SIG-M5 (cell line): Measurements from ENCODE around the gene SLC30A3.

Experiments used
- DNase-seq: peaks from one replicate; lab custom pipeline; 2025; lab: John Stamatoyannopoulos, UW

SLC30A3 gene

GRCh38 chr2:27261241-27261925, 1.5 kb downstream of the SLC30A3 start:
- DNase-seq = no peak

GRCh38 chr2:27258051-27258450, 4.8 kb downstream of the SLC30A3 start:
- no peak for DNase-seq

GRCh38 chr2:27256855-27257454, 5.9 kb downstream of the SLC30A3 start:
- no peak for DNase-seq

GRCh38 chr2:27255660-27256059, 7.2 kb downstream of the SLC30A3 start:
- no peak for DNase-seq

GRCh38 chr2:27255187-27255586, 7.7 kb downstream of the SLC30A3 start:
- DNase-seq = no peak

- no peak for DNase-seq
Observed at GRCh38 chr2:27251766-27252165, 11.1 kb downstream of the SLC30A3 start.

- DNase-seq = no peak
Observed at GRCh38 chr2:27250652-27251379, 12.0 kb downstream of the SLC30A3 start.

GRCh38 chr2:27249891-27250651, 12.8 kb downstream of the SLC30A3 start:
- DNase-seq = no peak

- DNase-seq = no peak
Observed at GRCh38 chr2:27249159-27249890, 13.5 kb downstream of the SLC30A3 start.

- DNase-seq = no peak
Observed at GRCh38 chr2:27247893-27248292, 15.0 kb downstream of the SLC30A3 start.

- DNase-seq = no peak
Observed at GRCh38 chr2:27245626-27246025, 17.2 kb downstream of the SLC30A3 start.

GRCh38 chr2:27245116-27245515, 17.7 kb downstream of the SLC30A3 start:
- no peak for DNase-seq

- no peak for DNase-seq
Observed at GRCh38 chr2:27243391-27244130, 19.3 kb downstream of the SLC30A3 start.

GRCh38 chr2:27242614-27242951, 20.3 kb downstream of the SLC30A3 start:
- no peak for DNase-seq

GRCh38 chr2:27241761-27242613, 20.9 kb downstream of the SLC30A3 start:
- no peak for DNase-seq

GRCh38 chr2:27240406-27240805, 22.4 kb downstream of the SLC30A3 start:
- no peak for DNase-seq

GRCh38 chr2:27238976-27239375, 23.9 kb downstream of the SLC30A3 start:
- DNase-seq = no peak

GRCh38 chr2:27237341-27237945, 25.4 kb downstream of the SLC30A3 start:
- no peak for DNase-seq

- DNase-seq = no peak
Observed at GRCh38 chr2:27236626-27237025, 26.2 kb downstream of the SLC30A3 start.

GRCh38 chr2:27236136-27236535, 26.7 kb downstream of the SLC30A3 start:
- DNase-seq = no peak
